HG02938 (cell line): Measurements from ENCODE around the gene TXNDC15.
"Not testable (repeated sequence)": the region's sequence is repeated elsewhere in the genome, so short reads cannot be mapped to it uniquely, and the experiment has no call there.

Experiments
- ATAC-seq: cut with Tn5 transposase; IDR thresholded peaks from one replicate; pipeline ENCODE4 v1.9.1; 2021; ENCODE audit warnings: mild to moderate bottlenecking, moderate library complexity; ENCODE audit not compliant: unreplicated experiment

Gene TXNDC15

GRCh38 chr5:134877159-134877558 lies 3.0 kb downstream of the TXNDC15 start:
- ATAC-seq = peak; percentile 43

GRCh38 chr5:134878403-134878802 lies 4.2 kb downstream of the TXNDC15 start:
- no peak for ATAC-seq

DNA sequence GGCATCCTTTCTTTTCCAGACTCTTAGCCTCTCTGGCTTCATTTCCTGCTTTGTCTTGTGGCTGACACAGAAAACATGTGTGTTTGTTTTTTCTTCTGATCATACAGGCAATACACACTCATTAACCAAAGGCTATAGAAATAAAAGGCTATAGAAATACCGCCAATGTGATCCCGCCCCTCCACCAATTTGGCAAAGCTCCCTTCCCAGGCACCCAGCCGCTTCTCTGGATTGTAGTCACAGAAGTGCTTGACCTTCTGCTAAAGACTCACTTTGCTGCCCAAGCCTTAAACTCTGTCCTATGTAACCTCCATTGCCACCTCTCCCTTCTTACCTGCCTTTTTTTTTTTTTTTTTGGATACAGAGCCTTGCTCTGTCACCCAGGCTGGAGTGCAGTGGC lies 5.3 kb downstream of the TXNDC15 start:
- ATAC-seq = no peak

DNA sequence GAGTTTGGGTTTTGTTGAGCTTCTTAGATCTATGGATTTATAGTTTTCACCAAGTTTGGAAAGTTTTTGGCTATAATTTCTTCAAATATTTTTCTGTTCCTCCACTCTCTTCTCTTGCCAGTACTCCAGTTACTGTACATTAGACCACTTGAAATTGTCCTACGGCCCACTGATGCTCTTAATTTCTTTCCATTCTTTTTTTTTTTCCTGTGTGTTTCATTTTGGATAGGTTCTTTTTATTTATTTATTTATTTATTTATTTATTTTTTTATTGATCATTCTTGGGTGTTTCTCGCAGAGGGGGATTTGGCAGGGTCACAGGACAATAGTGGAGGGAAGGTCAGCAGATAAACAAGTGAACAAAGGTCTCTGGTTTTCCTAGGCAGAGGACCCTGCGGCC lies 6.8 kb downstream of the TXNDC15 start:
- not testable (repeated sequence) for ATAC-seq

GRCh38 chr5:134881711-134882110 lies 7.5 kb downstream of the TXNDC15 start:
- ATAC-seq = not testable (repeated sequence)

- ATAC-seq = no peak
Observed at GRCh38 chr5:134887593-134888159, 13.5 kb downstream of the TXNDC15 start.

- no peak for ATAC-seq
Observed at GRCh38 chr5:134889335-134889734, 15.2 kb downstream of the TXNDC15 start.

DNA sequence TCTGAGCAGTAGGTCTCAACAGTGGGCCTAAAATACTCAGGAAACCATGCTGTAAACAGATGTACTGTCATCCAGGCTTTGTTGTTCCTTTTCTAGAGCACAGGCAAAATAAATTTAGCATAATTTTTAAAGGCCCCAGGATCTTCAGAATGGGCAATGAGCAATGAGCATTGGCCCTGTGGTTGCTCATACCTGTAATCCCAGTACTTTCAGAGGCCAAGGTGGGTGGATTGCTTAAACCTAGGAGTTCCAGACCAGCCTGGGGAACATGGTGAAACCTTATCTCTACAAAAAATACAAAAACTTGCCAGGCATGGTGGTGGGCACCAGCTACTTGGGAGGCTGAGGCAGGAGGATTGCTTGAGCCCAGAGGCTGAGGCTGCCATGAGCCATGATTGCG lies 17.3 kb downstream of the TXNDC15 start:
- no peak for ATAC-seq

GRCh38 chr5:134892282-134892681 lies 18.1 kb downstream of the TXNDC15 start:
- no peak for ATAC-seq

- no peak for ATAC-seq
Observed at GRCh38 chr5:134892926-134893325, 18.8 kb downstream of the TXNDC15 start.

GRCh38 chr5:134893748-134894505 lies 19.8 kb downstream of the TXNDC15 start:
- ATAC-seq = no peak

- peak; percentile 28 for ATAC-seq
Observed at GRCh38 chr5:134902071-134902801, 28.1 kb downstream of the TXNDC15 start.

DNA sequence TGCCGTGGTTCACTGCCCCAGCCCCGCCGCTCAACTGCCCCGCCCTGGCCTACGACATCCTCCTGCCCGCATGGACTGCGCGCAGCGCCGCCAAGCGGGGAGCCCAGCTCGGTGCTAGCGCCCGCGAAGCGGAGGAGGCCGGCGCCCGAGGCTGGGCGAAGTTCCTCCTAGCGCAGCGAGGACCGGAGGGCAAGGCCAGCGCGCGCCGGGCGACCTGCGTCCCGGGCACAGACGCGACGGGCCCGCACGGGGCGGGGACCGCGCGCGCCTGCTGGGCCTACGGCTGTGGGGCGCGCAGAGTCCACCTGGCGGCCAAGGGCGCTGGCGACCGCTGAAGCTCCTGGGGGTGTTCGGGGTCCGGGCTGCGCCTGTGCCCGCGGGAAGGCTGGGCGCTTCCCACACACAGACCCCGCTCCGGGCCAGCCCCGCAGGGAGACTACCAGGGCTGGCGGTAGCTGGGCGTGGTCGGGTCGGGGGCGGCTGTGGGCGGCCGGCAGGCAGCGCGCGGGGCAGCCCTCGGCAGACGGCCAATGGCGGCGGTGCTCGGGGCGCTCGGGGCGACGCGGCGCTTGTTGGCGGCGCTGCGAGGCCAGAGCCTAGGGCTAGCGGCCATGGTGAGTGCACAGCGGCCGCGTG lies 30.6 kb downstream of the TXNDC15 start, which contains the start of gene PCBD2:
PCBD2 (plus strand) TSS at position 522 of the 636 bp plus-strand sequence; CDS start at position 531, 9 bp downstream.
- ATAC-seq = peak; percentile 77

DNA sequence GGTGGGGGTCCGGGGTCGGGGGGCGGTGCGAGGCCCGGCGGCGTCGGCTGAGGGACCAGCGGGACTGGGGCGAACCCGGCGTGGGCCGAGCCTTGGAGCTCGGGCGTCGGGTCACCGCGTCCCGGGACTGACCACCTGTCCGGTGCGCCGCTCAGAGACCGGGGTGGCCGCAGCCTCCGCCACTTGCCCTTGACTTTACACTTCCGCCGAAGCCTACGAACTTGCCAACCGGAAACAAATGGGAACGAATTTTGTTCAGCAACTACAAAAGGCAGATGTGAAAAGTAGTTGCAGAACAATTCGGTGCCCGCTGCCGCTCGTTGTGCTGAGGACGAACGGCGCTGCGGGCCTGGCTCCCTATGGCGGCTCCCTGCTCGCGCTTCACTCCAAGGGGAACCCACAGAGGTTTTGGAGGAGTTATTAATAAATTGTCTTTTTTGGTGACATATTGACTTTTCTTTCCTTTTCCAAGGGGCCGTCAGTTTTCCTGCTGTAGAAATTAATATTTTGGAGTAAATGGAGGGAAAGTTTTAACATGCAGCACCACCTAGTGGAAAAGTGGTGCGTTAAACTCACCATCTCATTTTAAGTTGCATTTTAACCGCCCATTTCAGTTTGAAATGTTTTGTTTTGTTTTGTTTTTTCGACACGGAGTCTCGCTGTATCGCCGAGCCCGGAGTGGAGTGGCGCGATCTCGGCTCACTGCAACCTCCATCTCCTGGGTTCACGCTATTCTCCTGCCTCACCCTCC lies 31.2 kb downstream of the TXNDC15 start:
- ATAC-seq = peak; percentile 25

- ATAC-seq = no peak
Observed at GRCh38 chr5:134906811-134907210, 32.6 kb downstream of the TXNDC15 start.

- ATAC-seq = not testable (repeated sequence)
Observed at GRCh38 chr5:134910752-134911151, 36.6 kb downstream of the TXNDC15 start.

GRCh38 chr5:134911285-134912206 lies 37.4 kb downstream of the TXNDC15 start:
- no peak for ATAC-seq

GRCh38 chr5:134913254-134913653 lies 39.1 kb downstream of the TXNDC15 start:
- no peak for ATAC-seq

DNA sequence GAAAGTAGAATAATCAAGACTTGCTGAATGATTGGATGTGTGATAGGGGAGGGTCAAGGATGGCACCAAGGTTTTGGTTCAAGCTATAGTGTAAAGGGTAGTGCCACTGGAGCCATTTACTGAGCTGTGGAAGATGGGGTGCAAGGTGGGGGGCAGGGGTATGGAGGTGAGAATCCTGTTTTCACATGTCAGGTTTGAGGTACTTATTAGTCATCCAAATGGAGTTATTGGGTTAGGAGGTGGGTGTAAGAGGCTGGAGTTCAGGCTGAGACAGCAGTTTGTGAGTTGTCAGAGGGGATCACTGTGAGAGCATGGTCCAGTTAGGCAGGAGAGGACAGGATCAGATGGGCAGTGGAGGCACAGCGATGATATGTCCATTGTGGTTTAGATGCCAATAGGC lies 39.6 kb downstream of the TXNDC15 start:
- ATAC-seq = no peak
